Measurements from ENCODE around the gene GULP1. TPM values are rescaled to one million over a fixed set of nuclear protein-coding genes. Genes with fewer than 3 reads are reported as not detected.

Gene GULP1
- total and polyA plus RNA-seq, 2 experiments from 2014 or later: 94.6 to 181 TPM

DNA sequence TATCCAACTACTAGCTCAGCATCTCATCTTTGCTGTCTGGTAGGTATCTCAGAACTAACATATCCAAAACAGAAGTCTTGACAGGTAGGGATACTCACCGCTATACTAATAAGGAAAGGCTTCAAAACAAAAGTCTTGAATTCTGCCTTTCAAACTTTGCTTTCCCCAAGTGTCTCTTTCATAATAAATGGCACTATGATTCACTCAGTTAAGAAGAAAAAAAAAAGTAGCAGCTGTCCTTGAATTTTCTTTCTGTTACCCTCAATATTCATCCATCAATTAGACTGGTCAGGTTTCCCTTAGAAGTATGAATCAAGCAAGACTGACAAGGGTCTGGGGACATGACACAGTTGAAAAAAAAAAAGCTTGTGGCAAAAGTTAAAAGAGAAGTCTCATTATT is 175.1 kb downstream of the GULP1 start:
- peaks cover 53% of the 10 kb centered on the region for H3K4me1 Mint-ChIP-seq
- H3K36me3 Mint-ChIP-seq (ENCODE audit: low read depth): peaks cover 36% of the 10 kb centered on the region

More for the DNA sequence above, 175.1 kb downstream of the GULP1 start:
- Histone ChIP-seq H2AFZ (no peak overlapping the region), H3K9me2 (ENCODE audit: insufficient read depth) (no peaks in the 10 kb centered on the region; the same call in 1 of the 2 replicates), H3K27me3 (ENCODE audit: insufficient read depth) (no peaks in the 10 kb centered on the region), H3F3A (replicated peaks; ENCODE audit: low read depth) (no peaks in the 10 kb centered on the region), H3K4me2 (no peak overlapping the region), H3K79me2 (replicated peaks; ENCODE audit: insufficient read depth) (peaks cover 100% of the 10 kb centered on the region), H3K4me3 (no peak overlapping the region), H3K4me1 (ENCODE audit: insufficient read depth) (peaks cover 39% of the 10 kb centered on the region), H3K27ac (ENCODE audit: low read depth) (no peak overlapping the region), H3K36me3 (ENCODE audit: insufficient read depth) (no peaks in the 10 kb centered on the region), H4K20me1 (replicated peaks; ENCODE audit: insufficient read depth) (peaks cover 4% of the 10 kb centered on the region; the same call in 1 of the 2 replicates)
- Mint-ChIP-seq H3K27me3 (ENCODE audit: insufficient read depth, low read depth, poor library complexity) (peaks cover 1% of the 10 kb centered on the region), H3K9me3 (peaks cover 8% of the 10 kb centered on the region), H3K4me3 (no peak overlapping the region), H3K27ac (no peak overlapping the region)
- TF ChIP-seq, protein P1, sequence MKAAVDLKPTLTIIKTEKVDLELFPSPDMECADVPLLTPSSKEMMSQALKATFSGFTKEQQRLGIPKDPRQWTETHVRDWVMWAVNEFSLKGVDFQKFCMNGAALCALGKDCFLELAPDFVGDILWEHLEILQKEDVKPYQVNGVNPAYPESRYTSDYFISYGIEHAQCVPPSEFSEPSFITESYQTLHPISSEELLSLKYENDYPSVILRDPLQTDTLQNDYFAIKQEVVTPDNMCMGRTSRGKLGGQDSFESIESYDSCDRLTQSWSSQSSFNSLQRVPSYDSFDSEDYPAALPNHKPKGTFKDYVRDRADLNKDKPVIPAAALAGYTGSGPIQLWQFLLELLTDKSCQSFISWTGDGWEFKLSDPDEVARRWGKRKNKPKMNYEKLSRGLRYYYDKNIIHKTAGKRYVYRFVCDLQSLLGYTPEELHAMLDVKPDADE (IDR thresholded peaks at IDR 0.05): no peak
- TF ChIP-seq, protein P2, sequence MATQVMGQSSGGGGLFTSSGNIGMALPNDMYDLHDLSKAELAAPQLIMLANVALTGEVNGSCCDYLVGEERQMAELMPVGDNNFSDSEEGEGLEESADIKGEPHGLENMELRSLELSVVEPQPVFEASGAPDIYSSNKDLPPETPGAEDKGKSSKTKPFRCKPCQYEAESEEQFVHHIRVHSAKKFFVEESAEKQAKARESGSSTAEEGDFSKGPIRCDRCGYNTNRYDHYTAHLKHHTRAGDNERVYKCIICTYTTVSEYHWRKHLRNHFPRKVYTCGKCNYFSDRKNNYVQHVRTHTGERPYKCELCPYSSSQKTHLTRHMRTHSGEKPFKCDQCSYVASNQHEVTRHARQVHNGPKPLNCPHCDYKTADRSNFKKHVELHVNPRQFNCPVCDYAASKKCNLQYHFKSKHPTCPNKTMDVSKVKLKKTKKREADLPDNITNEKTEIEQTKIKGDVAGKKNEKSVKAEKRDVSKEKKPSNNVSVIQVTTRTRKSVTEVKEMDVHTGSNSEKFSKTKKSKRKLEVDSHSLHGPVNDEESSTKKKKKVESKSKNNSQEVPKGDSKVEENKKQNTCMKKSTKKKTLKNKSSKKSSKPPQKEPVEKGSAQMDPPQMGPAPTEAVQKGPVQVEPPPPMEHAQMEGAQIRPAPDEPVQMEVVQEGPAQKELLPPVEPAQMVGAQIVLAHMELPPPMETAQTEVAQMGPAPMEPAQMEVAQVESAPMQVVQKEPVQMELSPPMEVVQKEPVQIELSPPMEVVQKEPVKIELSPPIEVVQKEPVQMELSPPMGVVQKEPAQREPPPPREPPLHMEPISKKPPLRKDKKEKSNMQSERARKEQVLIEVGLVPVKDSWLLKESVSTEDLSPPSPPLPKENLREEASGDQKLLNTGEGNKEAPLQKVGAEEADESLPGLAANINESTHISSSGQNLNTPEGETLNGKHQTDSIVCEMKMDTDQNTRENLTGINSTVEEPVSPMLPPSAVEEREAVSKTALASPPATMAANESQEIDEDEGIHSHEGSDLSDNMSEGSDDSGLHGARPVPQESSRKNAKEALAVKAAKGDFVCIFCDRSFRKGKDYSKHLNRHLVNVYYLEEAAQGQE (IDR thresholded peaks at IDR 0.05; ENCODE audit: unreplicated experiment): no peak
- TF ChIP-seq, protein P3, sequence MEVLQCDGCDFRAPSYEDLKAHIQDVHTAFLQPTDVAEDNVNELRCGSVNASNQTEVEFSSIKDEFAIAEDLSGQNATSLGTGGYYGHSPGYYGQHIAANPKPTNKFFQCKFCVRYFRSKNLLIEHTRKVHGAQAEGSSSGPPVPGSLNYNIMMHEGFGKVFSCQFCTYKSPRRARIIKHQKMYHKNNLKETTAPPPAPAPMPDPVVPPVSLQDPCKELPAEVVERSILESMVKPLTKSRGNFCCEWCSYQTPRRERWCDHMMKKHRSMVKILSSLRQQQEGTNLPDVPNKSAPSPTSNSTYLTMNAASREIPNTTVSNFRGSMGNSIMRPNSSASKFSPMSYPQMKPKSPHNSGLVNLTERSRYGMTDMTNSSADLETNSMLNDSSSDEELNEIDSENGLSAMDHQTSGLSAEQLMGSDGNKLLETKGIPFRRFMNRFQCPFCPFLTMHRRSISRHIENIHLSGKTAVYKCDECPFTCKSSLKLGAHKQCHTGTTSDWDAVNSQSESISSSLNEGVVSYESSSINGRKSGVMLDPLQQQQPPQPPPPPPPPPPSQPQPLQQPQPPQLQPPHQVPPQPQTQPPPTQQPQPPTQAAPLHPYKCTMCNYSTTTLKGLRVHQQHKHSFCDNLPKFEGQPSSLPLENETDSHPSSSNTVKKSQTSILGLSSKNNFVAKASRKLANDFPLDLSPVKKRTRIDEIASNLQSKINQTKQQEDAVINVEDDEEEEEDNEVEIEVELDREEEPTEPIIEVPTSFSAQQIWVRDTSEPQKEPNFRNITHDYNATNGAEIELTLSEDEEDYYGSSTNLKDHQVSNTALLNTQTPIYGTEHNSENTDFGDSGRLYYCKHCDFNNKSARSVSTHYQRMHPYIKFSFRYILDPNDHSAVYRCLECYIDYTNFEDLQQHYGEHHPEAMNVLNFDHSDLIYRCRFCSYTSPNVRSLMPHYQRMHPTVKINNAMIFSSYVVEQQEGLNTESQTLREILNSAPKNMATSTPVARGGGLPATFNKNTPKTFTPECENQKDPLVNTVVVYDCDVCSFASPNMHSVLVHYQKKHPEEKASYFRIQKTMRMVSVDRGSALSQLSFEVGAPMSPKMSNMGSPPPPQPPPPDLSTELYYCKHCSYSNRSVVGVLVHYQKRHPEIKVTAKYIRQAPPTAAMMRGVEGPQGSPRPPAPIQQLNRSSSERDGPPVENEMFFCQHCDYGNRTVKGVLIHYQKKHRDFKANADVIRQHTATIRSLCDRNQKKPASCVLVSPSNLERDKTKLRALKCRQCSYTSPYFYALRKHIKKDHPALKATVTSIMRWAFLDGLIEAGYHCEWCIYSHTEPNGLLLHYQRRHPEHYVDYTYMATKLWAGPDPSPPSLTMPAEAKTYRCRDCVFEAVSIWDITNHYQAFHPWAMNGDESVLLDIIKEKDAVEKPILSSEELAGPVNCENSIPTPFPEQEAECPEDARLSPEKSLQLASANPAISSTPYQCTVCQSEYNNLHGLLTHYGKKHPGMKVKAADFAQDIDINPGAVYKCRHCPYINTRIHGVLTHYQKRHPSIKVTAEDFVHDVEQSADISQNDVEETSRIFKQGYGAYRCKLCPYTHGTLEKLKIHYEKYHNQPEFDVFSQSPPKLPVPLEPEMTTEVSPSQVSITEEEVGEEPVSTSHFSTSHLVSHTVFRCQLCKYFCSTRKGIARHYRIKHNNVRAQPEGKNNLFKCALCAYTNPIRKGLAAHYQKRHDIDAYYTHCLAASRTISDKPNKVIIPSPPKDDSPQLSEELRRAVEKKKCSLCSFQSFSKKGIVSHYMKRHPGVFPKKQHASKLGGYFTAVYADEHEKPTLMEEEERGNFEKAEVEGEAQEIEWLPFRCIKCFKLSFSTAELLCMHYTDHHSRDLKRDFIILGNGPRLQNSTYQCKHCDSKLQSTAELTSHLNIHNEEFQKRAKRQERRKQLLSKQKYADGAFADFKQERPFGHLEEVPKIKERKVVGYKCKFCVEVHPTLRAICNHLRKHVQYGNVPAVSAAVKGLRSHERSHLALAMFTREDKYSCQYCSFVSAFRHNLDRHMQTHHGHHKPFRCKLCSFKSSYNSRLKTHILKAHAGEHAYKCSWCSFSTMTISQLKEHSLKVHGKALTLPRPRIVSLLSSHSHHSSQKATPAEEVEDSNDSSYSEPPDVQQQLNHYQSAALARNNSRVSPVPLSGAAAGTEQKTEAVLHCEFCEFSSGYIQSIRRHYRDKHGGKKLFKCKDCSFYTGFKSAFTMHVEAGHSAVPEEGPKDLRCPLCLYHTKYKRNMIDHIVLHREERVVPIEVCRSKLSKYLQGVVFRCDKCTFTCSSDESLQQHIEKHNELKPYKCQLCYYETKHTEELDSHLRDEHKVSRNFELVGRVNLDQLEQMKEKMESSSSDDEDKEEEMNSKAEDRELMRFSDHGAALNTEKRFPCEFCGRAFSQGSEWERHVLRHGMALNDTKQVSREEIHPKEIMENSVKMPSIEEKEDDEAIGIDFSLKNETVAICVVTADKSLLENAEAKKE (CRISPR knock-in tag; IDR thresholded peaks at IDR 0.05): no peak
- TF ChIP-seq CREB1 (CRISPR knock-in tag; IDR thresholded peaks at IDR 0.05; ENCODE audit: low read depth) (no peak), JUNB (IDR thresholded peaks at IDR 0.05; ENCODE audit: unreplicated experiment) (no peak), NANOG (IDR thresholded peaks at IDR 0.05; ENCODE audit: borderline replicate concordance) (no peak), STAT1 (IDR thresholded peaks at IDR 0.05; ENCODE audit: unreplicated experiment) (no peak)
- no peak for ATAC-seq
- no peak for DNase-seq (ENCODE audit: low spot score)

All from GM23338 (cell line).